HG03439 (cell line): ENCODE measurements around the gene JARID2.

ENCODE experiments used
- ATAC-seq: cut with Tn5 transposase; IDR thresholded peaks from one replicate; pipeline ENCODE4 v1.9.1; 2021; ENCODE audit warnings: mild to moderate bottlenecking, moderate library complexity; ENCODE audit not compliant: unreplicated experiment

Gene JARID2

GRCh38 chr6:15500901-15501825 is 255.3 kb downstream of the JARID2 start:
- ATAC-seq = no peak

GRCh38 chr6:15501826-15502445 is 256.1 kb downstream of the JARID2 start:
- no peak for ATAC-seq

DNA sequence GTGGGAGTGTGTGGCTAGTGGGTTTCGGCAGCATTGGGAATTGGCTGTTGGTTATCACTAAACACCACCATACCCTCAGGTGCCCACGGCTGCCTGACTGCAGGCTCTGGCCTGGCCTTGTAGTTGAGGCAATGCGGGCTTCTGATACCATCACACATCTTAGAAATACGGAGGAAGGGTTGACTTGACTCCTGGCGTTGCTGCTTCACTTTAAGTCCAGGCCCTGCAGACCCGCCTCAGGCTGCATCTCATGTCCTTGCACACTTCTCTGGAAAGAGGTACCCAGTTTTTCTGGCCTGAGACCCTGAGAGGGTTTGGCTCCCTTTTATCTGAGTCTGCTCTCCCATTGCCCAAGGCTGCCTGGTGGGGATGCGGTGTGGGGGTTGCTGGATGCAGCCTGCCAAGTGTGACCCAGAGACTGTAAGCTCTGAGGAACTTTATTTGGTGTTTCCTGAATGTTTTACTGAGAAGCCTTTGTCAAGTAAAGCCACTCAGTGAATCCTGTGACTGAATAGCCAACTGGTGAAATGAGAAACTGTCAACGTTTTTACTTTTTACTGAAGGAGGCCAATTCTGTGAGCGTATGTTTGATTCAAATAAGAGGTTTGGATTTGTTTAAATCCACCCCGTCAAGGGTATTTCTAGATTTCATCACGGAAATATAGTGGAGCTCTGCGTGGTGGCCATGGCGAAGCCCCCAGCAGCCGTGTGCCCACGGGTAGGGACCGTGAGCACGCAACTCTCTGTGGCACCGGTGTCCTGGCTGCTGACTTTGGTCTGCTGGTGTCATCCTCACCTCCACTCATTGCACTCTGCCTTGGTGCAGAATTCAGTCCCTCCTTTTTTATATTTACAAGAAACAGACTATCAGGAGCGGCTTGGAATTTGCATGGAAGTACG is 256.8 kb downstream of the JARID2 start:
- no peak for ATAC-seq

DNA sequence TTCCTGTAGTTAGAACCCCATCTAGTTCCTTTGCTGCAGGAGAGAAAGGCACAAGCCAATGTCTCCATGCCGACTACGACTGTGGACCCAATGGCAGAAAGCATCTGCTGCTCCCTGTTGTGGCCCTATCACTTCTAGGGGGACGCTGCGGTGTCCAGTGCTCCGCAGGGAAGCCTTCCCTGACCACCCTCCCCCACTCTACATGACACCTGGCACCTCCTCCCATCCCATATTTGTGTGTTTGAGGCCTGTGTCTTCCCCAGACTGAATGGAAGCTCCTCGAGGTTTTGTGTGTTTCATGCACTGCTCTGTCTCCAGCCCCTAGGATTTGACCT is 257.4 kb downstream of the JARID2 start:
- ATAC-seq = no peak

DNA sequence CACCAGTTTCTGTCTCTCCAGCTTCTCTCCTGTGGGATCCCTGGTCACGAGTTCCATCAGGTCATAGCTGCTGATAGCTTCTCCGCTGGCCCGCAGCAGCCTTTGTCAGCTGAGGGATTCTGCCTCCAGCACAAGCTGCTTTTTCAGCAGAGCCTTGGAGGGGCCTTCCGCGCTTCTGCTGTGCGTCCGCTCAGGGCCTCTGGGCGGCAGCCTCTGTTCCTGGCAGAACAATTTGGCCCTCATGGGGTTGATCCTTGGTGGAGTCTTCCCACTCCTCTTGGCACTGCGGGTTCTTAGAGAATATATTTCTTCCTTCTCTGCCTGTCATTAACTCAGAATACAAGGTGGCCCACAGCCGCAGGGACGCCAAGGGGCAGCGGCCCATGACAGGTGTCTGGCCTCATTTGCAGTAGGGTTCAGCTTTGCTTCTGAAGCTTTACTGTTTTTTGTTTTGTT is 258.2 kb downstream of the JARID2 start:
- no peak for ATAC-seq

- no peak for ATAC-seq
These were observed 258.9 kb downstream of the JARID2 start for GRCh38 chr6:15504581-15505350.

DNA sequence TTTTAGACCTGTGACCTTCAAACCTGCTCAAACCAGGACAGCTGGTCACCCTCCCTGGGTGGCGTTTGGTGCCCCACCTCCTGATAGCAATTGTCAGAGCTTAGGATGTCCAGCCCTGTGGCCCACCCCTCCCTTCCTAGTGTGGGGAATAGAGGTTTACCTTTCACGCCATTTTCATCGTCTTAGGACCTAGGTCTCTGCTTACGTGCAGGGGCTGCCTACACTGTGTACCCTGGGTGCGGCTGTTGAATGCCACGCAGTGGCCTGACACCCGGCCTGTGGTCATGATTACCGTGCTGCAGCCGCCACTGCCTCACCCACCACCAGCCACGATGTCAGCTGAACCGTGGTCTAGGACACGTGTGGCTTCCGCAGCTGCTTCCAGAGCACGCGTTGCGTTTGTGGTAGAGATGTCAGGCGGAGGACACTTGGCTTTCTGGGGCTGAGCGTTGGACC is 259.6 kb downstream of the JARID2 start:
- no peak for ATAC-seq

- ATAC-seq = no peak
These were observed 260.2 kb downstream of the JARID2 start for GRCh38 chr6:15506066-15506465.

DNA sequence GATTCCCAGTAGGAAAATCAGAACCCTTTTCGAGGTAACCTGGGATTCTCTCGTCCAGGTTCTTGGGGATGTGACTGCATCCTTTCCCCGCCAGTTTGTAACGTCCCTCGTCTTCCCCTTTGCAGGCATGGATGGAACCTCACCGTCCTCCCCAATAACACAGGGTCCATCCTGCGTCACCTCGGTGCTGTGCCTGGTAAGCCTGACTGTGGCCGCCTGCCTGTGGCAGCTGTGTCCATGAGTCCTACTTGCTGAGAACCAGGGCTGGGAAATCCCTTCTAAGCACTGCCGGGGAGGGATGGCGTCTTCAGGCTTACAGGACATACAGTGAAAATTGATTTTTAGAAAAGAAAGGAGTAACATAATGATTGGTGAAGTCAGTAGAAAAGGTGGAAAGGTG is 261.4 kb downstream of the JARID2 start:
- ATAC-seq = no peak

DNA sequence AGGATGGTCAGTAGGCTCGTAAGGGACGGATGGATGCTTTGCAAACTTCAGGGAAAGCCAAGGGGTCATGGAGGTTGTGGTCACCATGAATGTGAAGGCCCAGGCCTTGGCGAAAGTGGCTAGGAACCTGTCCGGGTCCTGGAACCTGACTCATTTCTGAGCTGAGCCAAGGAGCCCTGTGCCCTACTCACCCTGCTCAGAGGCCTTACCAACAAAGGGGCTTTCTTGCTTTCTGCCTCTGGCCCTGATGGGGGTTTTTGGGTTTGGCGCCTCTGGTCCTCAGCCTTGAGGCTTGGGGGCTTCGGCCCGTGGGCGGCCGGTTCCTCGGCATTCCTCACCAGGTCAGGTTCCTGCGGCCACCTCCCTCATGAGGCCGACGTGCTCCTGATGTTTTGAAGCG is 261.9 kb downstream of the JARID2 start:
- ATAC-seq = no peak

- ATAC-seq = no peak
These were observed 262.6 kb downstream of the JARID2 start for GRCh38 chr6:15508441-15508871.

DNA sequence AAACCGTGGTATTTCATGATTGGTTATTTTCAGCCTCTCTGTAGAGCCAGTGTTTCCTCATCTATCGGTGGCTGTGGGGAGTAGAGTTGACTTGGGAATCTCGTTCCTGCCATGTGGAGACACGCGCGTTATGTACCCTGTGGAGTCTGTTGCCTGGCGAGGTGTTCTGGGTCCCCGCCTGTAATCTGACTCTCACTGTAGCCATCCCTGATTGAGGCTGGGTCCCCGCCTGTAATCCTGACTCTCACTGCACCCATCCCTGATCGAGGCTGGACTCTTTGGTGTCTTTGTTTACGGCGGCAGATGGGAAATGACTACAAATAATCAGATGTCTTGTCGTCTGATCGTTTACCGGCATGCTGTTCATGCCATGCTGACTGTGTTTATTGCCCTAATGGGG is 263.1 kb downstream of the JARID2 start:
- no peak for ATAC-seq

- ATAC-seq = no peak
These were observed 263.6 kb downstream of the JARID2 start for GRCh38 chr6:15509335-15509933.

DNA sequence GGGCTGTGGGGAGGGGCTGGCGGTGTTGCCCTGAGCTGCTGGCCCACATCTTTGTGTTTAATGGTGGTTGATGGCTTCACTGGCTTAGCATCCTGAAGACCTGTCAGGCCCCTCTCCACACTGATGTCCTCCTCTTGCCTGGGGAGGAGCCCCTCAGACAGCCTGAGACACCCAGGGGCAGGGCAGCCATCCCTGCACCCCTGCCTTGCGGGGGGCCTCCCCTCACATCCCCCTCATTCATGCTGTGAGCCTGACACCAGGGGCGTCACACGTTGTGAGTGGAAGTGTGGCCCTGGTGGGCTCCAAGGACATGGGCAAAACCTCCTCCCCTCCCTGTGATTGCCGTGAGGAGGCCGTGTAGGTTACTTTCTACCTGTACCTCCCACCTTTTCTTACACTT is 264.3 kb downstream of the JARID2 start:
- no peak for ATAC-seq

DNA sequence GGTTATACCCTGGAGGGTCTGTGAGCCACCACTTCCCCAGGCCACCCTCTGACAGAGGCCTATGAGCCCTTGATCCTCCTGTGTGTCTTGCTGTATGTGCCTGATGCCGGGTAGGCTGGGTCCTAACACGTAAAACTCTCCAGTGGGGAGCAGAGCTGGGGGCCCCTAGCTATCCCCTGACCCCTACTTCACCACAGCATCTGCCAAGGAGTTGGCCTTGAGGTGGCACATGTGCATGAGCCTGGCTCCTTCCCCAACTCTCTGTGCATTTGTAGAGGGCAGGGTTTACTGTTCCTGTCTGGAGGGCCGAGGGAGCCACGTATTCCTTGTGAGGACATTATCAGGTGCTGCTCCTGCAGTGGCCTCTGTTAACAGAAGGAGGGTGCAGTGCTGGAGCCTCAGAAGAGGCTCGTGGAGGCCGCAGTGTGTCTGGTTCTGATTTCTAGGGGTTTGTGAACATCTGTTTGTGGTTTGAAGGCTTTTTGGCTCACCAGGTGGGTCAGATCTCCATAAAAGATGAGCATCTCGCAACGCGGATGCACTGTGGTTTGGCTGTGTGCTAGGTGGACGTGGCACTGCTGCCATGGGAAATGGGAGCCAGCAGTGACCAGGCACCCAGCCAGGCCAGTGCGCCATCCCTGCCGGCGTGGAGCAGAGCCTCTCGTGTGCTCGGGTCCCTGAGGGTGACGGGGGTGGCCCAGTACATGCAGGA is 264.8 kb downstream of the JARID2 start:
- no peak for ATAC-seq

DNA sequence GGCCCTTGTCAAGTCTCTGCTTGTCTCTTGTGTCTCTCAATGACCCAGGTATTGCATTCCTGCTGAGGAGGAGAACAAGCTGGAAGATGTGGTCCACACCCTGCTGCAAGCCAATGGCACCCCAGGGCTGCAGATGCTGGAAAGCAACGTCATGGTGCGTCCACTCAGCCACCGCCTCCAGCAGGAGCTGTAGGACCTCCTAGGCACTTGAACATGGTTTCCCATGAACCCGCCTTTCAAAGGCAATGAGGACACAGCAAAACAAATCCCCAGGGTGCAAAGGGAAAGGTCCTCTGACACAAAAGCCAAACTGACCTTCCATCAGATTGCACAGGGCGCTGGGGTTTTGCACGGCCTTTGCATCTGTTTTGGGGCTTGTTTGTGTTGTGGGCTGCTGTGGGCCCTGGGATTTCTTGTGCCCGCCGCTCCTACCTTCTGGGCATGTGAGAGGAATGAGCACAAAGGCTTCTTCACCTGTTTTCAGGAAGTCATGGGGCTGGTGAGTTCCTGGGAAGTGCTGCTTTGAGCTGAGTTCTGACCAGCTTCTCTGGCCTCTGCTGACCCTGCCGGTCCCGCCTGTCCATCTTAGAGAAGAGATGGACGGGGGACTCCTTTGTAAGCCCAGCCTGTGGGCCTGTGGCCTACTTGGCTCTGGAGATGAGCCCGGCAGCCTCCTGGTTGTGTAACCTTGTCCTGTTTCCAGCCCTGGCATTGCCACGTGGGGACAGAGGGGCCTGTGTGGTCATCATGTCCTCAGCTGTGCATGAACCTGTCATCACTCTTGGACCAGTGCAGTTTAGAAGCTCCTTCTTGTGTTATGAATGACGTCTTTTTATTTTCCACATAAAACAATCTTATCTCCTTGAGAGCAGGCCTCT is 265.6 kb downstream of the JARID2 start:
- no peak for ATAC-seq

GRCh38 chr6:15512126-15512525 is 266.3 kb downstream of the JARID2 start:
- ATAC-seq = no peak

DNA sequence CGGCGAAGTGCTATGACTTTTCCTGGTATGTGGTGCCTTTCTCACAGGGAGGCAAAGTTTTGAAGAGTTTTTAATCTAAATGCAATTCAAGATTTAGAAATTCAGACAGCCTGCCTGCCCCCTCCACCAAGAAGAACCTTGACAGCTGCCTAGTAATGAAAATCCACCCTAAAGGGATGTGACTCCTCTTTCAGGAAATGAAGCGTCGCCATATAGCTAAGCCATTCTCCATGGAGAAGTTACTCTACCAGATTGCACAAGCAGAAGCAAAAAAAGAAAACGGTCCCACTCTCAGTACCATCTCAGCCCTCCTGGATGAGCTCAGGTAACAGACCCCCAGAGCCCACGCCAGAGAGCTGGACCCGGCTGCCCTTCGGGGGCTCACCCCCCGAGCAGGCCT is 266.9 kb downstream of the JARID2 start:
- ATAC-seq = no peak
